T-helper 1 cell (primary cell): ENCODE data around the gene AGTRAP.
A peak's percentile ranks its signal among the peaks of the same experiment; 100 is the strongest.

Source experiments
- DNase-seq, 5 donors: peaks; one replicate each; pipeline ENCODE4 v3.0.0-alpha.2; 2012 to 2020

Gene AGTRAP

DNA sequence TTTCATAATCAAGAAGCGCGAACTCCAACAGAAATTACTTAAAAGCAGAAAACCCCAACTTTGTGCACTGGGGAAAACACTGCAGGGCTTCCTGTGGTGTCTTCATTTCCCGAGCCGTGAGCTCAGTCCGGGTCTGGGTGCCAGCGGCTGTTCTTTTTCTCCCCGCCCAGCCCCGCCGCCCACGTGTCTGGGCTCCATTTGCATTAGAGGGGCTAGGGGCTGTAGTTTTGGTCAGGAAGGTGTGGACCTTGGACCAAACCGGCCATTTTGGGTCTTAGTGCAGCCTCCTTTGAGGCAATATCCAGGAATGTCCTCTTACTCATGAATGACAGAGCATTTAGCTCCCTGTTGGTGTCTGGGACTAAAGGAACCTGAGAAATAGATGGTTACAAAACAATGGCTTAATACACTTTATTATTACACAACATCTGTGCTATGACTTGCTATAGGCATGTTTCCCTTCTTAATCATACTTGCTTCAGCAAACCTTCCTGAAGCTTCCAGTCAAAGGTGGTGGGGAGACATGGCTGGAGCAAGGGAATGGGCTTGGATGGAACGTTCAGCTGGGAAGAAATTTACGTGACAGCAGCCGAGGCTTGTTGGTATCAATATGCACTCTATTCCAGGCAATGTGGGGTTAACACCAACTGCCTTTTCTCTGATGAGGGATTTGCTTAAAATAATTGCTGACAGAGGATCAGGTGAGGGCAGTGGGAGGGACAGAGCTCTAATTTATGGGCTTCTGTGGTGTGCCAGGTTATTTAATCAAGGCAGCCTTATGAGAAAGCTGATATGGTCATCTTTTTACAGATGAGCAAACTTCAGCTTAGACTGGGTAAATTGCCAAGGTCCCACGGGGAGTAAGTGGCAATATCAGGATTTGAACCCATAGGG is 1.1 kb downstream of the AGTRAP start:
- DNase-seq = peak in 2 of 5 donors; percentile 24 to 59

DNA sequence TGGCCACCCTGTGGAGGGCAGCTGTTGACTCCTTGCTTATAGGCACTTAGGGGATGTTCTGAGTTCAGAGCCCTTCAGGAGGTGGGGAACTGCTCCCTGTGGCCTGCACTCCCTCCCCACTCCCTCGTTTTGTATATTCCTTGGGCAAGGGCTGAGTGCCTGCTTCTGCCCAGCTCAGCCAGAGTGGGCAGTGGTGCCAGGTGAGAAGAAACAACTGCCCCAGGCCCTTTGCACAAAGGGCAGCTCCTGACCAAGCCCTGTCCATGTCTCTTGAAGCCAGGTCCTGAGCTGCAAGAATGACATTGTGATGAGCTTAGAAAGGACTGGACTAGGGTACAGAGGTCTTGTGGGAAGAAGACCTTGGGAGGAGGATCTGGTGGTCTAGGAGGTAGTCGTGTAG is 2.2 kb downstream of the AGTRAP start:
- DNase-seq = no peak

DNA sequence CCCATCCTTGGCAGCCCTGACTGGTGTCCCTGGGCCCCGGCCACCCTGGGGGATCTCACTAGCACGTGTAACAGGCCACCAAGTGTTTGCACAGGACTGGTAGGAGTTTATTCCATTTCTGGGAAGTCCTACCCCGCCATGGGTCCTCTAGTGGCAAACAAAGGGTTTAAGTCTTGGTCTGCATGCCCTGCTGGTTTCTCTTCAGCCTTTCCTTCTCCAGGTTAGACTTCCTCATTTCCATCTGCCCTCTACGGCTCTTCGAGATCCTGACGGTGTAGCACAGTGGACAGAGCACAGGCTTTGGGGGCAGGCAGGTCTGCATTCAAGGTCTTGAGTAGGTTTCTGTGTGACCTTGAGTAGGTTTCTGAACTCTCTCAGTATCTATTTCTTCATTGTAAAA is 2.8 kb downstream of the AGTRAP start:
- no peak for DNase-seq

DNA sequence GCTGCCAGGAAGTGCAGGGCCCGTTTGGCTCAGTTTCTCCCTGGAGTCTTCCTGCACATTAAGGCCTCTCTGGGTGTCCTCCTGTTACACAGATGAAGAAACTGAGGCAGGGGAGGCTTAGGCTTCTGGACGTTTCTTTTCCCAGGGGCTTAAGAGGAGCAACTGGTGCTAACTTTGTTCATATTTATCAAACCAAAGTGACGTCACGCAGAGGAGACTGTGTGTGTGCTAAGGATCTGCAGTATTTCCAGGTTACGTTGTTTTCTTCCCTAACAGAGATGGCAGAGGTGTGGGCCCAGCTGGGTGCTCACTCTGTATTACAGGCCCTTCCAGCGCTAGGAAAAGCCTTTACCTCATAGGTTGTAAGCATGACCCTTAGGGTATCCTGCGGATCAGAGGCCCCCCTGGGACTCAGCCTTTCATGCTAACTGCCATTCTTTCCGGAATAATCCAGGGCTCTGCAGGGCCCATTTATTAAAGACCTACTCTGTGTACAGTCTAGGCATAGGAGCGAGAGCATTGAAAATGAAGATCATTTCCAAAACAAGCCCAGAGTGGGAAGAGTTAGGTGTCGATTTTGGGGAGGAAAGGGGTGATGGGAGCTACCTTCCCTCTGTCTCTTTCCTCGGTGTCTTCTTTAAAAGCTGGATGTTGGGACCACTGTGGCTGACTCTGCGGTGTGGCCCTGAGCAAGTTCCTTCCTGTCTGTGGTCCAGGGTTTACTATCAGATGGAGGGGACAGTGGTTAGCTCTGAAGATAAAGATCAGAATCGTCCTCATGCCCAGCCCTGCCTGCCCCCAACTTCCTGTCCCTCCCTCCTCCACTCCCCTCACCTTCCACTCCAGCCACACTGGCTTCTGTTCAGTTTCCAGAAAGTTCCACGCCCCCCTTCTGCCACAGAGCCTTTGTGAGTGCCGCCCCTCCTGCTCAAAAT is 4.6 kb downstream of the AGTRAP start:
- peak in 1 of 5 donors; percentile 82 for DNase-seq

DNA sequence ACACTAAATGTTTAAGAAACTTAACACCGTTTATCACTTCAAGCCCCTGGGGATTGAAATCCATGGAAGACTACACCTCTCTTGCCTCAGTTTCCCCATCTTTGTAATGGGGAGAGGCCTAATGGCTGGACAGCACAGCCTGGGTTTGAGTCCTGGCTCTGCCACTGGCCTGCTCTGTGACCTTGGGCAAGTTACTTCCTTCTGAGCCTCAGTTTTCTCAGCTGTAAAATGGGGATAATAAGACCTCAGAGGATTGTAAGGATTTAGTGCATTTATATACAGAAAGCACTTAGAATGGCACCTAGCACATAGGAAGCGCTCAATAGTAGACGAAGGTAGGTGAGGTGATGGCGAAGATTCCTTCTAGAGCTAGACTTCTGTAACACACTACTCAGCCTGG is 5.5 kb downstream of the AGTRAP start:
- no peak for DNase-seq

DNA sequence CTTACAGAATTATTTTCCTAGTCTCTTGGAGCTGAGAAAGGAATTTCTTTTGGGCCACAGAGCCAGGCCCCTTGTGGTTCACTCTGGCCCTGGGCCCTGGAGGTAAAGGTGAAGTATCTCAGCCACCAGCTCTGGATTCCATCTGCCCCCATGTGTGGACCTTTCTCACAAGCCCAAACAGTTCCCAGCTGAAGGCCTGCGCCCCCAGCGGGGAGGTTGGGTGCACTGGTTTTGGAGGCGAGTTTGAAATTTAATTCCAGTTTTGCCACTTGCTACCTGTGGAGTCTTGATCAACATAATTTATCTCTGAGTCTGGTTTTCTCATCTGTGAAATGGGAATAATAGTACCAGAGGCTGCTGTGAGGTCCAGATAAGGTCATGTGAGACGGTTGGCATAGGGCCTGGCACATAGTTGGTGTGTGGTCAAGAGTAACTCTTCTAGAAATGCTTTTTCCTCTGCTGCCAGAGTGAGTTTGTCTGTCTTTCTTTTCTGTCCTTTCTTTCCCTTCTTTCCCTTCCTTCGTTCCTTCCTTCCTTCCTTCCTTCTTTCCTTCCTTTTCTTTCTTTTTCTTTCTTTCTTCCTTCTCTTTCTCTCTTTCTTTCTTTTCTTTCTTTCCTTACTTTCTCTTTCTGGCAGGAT is 6.1 kb downstream of the AGTRAP start:
- DNase-seq = no peak

DNA sequence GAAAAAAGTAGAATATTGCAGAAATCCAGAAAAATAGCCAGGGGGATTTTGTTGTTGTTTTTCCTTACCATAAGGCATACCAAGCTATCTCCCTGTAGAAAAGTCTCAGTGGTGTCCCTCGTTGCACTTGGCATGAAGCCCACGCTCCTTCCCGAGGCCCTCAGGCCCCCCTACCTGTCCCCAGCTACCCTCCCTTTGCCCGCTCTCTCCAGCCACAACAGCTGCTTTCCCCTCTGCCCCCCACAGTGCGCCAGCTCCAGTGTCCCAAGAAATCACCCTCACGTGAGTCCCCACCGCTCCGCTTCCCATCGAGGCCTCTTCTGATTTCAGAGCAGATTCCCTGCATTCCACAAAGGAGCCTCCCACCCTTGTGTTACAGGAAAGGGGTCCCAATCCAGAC is 8.4 kb downstream of the AGTRAP start:
- DNase-seq = no peak

DNA sequence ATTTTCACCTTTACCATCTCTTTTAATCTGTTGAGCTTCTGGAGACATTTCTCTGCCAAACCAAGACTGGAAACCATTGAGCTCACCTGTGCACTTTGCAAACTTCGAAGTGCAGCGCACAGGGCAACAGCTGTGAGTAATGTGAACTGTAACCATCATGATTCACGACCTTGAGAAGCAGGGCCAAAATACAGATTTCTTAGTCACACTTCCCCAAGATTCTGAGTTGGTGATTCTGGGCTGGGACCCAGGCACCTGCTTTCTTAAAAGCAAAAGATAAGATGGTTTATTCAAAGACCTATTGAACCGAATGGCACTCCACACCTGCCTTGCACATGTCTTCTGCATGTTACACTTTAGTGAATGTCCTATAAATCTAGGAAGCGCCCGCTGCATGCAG is 10.2 kb downstream of the AGTRAP start:
- no peak for DNase-seq

DNA sequence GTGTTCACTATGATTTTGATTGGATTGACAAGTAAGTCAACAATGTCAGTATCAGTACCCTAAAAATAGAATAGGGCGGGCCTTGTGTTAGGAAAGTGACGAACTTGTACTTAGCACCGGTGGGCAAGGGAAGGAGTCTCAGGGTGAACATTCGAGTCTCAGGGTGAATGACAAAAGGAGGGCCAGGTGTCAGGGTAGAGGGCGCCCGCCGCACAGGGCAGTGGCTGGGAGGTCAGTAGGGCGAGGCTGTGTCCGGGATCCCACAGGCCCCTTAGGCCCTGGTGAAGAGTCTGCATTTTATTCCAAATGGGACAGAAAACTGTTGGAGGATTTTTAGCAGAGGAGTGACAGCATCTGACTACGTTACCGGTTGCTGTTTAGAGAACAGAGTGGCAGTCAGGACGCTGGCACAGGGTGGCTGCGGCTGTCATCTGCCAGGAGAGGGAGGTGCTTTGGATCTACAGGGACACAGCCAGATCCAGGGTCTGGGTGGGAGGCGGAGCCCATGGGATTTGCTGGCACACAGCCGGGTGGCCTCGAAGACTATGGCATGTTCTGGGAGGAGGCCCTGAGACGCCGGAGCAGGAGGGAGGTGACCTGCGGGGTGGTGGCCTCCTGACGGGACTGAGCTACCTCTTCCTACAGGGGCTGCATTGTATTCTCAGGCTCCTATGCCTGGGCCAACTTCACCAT is 11.0 kb downstream of the AGTRAP start:
- DNase-seq = no peak

DNA sequence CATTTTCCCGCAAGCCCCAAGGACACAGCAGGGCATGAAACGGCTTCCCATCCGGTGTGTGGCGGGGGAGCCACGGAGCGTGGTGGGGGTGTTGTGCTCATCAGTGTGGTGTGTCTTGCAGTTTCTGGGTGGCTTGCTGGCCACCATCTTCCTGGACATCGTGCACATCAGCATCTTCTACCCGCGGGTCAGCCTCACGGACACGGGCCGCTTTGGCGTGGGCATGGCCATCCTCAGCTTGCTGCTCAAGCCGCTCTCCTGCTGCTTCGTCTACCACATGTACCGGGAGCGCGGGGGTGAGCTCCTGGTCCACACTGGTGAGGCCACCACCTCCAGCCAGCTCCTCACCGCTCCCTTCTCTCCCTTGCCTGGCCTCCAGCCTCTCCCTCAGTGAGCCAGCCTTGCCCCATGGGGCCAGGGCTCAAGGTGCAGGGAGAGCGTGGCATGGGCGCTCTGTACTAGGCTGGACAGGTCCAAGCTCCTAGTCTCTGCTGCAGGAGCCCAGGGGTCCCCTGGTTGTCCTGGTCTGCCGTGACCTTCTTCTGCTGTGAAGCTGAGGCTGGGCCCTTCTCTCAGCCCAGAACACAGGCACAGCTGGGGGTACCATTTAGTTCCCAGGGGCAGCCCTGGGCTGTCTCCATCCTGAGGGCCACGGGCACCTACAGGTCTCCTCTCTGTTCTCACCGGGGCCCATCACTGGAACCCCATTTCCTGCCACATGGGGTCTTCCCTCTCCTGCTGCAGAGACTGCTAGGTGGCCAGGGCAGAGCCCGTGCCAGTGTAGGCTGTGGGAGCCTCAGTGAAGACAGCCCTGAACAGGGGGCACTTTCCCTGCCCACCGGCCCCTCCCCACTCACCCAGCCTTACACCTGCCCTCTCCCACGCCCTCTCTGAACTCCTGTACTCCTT is 12.6 kb downstream of the AGTRAP start:
- DNase-seq = peak in 1 of 5 donors; percentile 25

DNA sequence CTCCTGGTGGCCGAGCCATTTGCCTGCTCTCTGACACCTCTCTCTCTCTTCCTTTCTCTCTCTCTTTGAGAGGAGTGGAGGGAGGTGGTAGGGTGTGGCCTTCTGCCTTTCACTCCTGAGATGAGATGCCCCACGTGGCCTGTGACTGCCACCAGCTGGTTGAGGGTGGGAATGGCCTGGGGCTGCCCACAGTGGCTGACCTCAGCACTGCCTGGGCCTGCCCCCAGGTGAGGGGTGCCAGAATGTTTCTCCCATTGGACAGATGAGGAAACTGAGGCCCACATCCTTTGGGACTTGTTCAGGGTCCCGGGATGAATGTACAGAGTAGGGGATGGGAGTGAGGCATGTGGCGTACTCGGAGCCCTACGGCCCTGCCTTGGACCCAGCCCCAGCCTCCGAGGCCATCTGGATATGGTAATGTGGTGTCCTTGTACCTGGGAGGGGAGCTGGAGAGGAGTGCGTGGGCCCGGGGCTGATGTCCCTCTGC is 13.3 kb downstream of the AGTRAP start:
- DNase-seq = peak in 4 of 5 donors; percentile 28 to 78 (median 38)

DNA sequence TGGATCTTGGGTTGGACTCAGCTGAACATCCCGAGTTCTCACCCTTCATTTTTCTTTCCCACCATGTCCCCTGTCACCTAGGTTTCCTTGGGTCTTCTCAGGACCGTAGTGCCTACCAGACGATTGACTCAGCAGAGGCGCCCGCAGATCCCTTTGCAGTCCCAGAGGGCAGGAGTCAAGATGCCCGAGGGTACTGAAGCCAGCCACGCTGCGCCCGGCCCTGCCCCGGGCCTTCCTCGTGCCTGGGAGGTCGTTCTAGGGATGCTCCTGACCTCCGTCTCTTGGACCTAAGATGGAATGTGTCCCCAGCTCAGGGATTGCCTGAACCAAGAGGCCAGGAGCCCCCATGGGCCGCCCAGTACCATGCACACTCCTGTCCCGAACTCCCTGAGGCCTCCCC is 14.1 kb downstream of the AGTRAP start:
- DNase-seq = no peak

DNA sequence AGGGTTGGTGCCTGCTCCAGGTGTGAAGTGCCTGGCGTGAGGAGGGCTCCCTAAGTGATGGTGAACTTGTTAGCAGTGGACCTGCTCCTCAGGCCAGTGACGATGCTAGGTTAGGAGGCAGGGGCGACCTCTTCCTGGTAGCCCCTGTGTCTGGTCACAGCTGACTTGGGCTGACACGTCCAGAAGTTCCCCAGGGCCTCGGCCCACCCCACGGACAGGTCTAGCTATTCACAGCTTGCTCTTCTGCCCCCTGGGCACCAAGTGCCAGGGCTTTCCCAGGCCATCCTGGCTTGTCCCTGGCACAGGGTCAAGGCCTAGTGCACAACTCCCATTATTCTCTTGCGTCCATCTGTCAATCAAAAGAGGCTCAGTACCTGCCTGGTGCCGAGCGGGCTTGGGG is 15.2 kb downstream of the AGTRAP start:
- DNase-seq = no peak

DNA sequence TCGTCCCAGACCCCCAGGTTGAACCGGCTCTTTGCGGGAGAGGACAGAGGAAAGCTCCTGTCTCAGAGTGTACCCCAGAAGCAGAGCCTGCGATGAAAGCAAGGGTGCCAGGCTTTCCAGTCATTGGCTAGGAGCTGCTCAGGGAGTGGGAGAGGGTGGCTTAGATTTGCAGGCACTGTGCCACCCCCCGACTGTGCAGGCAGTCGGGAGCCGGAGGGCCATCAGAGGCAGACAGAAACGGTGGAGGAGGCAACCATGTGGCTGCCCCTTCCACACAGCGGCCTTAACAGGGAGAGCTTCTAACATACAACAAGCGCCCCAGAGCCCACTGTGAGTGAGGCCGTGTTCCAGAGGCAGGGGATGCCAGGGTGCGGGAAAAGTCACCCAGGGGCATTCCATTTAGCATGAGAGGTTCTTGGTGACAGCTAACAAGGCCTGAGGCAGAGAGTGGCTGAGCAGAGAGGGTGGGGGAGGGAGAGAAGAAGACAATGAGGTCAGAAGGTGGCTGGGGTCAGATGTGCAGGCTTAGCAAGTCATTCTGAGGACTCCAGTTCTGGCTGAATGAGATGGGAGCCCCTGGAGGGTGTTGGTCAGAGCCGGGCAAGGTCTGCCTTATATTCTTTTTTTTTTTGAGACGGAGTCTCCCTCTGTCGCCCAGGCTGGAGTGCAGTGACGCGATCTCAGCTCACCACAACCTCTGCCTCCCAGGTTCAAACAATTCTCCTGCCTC is 16.6 kb downstream of the AGTRAP start:
- DNase-seq = no peak

DNA sequence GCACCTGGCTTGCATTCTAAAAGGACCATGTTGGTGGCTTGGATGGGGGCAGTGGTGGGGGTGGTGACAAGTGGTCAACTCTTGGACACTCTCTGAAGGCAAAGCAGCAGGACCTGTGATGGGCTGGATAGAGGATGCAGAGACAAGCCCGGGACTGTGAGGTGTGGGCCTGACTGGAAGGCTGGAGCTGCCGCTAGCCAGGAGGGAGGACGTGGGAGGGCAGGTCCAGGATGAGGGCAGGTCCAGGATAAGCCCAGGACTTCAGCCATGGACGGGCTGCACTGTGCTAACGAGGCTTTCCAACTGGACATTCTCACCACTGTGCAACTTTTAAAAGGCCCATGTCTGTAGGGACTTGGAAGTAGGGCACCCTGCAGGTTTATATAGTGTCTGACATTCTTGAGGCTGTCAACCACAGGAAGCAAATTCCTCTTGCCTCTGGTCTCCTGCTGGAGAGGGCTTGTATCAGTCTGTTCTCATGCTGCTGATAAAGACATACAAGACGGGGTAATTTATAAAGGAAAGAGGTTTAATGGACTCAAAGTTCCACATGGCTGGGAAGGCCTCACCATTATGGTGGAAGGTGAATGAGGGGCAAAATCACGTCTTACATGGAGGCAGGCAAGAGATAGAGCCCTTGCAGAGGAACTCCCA is 17.7 kb downstream of the AGTRAP start:
- no peak for DNase-seq

DNA sequence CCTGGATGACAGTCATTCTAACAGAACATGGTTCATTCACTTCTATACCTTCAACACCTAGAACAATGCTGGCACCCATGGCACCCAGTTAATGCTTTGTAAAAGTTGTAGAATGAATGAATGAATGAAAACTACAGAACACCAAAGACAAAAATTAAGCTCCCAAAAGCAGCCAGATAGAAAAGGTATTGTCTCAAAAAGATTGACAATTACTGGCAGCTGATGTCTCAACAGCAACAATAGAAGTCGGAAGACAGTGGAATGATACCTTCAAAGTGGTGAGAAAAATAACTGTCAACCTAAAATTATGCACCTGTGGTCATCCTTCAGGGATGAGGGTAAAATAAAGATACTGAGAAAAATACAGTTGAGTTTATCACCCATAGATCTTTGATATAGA is 21.1 kb downstream of the AGTRAP start:
- DNase-seq = no peak

DNA sequence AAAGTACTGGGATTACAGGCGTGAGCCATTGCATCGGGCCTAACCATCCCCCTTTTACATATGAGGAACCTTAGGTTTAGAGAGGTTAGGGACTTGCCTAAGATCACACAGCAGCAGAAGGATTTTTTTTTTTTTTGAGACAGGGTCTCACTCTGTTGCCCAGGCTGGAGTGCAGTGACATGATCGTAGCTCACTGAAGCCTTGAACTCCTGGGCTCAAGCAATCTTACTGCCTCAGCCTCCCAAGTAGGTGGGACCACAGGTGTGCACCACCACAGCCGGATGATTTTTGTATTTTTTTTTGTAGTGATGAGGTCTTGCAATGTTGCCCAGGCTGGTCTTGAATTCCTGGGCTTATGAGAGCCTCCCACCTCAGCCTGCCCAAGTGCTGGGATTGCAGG is 23.9 kb downstream of the AGTRAP start:
- no peak for DNase-seq

DNA sequence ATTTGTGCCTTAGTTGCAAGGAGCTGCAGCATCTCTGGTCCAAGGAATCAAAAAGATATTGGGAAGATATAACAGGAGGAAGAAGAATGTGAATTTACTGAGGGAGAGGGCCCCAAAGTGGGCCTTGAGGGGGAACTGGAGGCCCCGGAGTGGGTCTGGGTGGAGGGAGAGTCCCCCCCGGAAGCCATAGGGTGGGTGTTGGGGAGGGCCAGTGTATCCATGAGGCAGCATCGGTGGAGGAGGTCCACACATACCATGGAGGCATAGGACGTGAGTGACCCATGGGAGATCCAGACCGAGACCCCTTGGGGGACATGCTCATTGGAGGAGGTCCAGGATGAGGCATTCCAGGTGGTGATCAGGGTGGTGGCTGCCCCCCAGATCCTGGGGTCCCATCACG is 25.3 kb downstream of the AGTRAP start:
- DNase-seq = no peak

DNA sequence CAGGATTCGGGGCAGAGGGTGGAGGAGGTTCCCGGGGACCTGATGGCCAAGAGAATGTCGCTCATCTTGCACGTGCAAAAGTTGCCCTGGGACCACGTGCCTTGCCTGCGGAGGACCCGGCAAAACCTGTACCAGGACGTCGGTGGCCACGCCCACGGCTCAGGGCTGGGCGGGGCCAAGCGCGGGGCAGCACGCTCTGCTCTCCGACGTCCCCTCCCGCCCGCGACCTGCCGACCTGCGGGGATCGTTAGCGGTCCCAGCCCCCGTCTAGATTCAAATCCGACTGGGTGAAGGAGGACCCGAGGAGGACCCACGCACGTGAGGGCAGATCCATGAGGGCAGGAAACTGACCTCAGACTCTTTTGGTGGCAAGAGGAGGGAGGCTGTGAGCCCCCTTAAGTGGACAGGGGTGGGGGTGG is 26.1 kb downstream of the AGTRAP start, which contains the start of gene C1orf167:
C1orf167 (plus strand) TSS at position 206 of the 419 bp plus-strand sequence. CDS start 2,208 bp downstream, outside the sequence.
- DNase-seq = peak in 2 of 5 donors; percentile 14 to 18

DNA sequence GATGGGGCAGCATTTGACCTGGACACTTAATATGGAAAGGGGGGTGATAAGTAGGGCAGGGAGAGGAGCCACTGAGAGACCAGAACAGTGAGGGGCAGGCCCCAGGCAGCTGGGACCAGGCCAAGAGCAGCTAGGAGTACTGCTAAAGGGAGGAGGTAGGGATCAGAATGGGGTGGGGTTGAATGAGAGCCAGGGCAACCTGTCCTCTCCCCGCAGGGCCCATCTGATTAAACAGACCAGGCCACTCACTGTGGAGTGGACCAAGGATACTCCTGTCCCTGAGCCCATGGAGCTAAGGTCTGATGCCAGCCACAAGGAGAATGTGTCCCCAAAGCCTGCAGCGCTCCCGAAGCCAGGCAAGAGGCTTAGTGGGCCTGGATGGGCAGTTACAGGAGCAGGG is 28.2 kb downstream of the AGTRAP start:
- DNase-seq = no peak
